ENCODE data around the gene C2orf42.
"Not testable (repeated sequence)": the region's sequence is repeated elsewhere in the genome, so short reads cannot be mapped to it uniquely, and the experiment has no call there.

C2orf42 gene

GRCh38 chr2:70190418-70191243 lies at the start of gene C2orf42:
Gene C2orf42, minus strand, starts transcription at chr2:70191019. Its CDS starts 9,034 bp downstream, at chr2:70181985.
- DNase-seq (ENCODE audit: low spot score), result peak; percentile 99

- no peak for DNase-seq (ENCODE audit: low spot score)
Observed at GRCh38 chr2:70240599-70240998, 49.8 kb upstream of the C2orf42 start.

GRCh38 chr2:70233926-70234325 lies 43.1 kb upstream of the C2orf42 start:
- no peak for DNase-seq (ENCODE audit: low spot score)

GRCh38 chr2:70226781-70227180 lies 36.0 kb upstream of the C2orf42 start:
- DNase-seq (ENCODE audit: low spot score), result no peak

- not testable (repeated sequence) for DNase-seq (ENCODE audit: low spot score)
Observed at GRCh38 chr2:70223305-70223704, 32.5 kb upstream of the C2orf42 start.

- DNase-seq (ENCODE audit: low spot score), result no peak
Observed at GRCh38 chr2:70214953-70215549, 24.2 kb upstream of the C2orf42 start.

GRCh38 chr2:70214365-70214764 lies 23.5 kb upstream of the C2orf42 start:
- DNase-seq (ENCODE audit: low spot score), result no peak

- DNase-seq (ENCODE audit: low spot score), result no peak
Observed at GRCh38 chr2:70212298-70212932, 21.6 kb upstream of the C2orf42 start.

GRCh38 chr2:70211595-70211994 lies 20.8 kb upstream of the C2orf42 start:
- DNase-seq (ENCODE audit: low spot score), result no peak

GRCh38 chr2:70204452-70204851 lies 13.6 kb upstream of the C2orf42 start:
- no peak for DNase-seq (ENCODE audit: low spot score)

- DNase-seq (ENCODE audit: low spot score), result no peak
Observed at GRCh38 chr2:70203086-70203485, 12.3 kb upstream of the C2orf42 start.

GRCh38 chr2:70202236-70202806 lies 11.5 kb upstream of the C2orf42 start:
- no peak for DNase-seq (ENCODE audit: low spot score)

- DNase-seq (ENCODE audit: low spot score), result no peak
Observed at GRCh38 chr2:70201831-70202230, 11.0 kb upstream of the C2orf42 start.

GRCh38 chr2:70201225-70201768 lies 10.5 kb upstream of the C2orf42 start:
- no peak for DNase-seq (ENCODE audit: low spot score)

GRCh38 chr2:70199320-70199864 lies 8.6 kb upstream of the C2orf42 start:
- no peak for DNase-seq (ENCODE audit: low spot score)

GRCh38 chr2:70192516-70192915 lies 1.7 kb upstream of the C2orf42 start:
- no peak for DNase-seq (ENCODE audit: low spot score)

- DNase-seq (ENCODE audit: low spot score), result no peak
Observed at GRCh38 chr2:70191244-70191735, 471 bp upstream of the C2orf42 start.

- no peak for DNase-seq (ENCODE audit: low spot score)
Observed at GRCh38 chr2:70188460-70188859, 2.4 kb downstream of the C2orf42 start.

- DNase-seq (ENCODE audit: low spot score), result not testable (repeated sequence)
Observed at GRCh38 chr2:70187170-70187569, 3.6 kb downstream of the C2orf42 start.

- DNase-seq (ENCODE audit: low spot score), result no peak
Observed at GRCh38 chr2:70182689-70183088, 8.1 kb downstream of the C2orf42 start.

- no peak for DNase-seq (ENCODE audit: low spot score)
Observed at GRCh38 chr2:70181363-70181956, 9.4 kb downstream of the C2orf42 start.

GRCh38 chr2:70173520-70173919 lies 17.3 kb downstream of the C2orf42 start:
- DNase-seq (ENCODE audit: low spot score), result no peak

Data from left forelimb (tissue), 1 donor.